ENCODE data around the gene SMAD9.

The SMAD9 gene

GRCh38 chr13:36814465-36814864, 105.6 kb downstream of the SMAD9 start:
- no peak for DNase-seq

DNA sequence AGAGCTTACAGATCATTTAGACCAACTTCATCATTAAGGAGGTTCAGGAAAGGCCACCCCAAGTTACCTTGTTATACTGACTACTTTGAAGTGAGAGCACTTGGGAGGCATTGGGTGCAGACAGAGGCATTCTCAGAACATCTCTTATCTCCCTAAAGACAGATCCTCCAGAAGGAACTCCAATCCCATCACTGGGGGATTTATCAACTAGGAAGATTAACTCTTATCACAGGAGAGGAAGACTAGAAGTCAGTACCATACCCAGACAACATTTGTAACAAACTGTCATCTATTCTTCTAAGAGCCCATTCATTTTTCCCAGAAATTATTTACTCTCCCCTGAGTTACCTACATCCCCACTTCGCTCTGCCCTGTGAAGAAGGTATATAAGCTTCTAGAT, 106.8 kb downstream of the SMAD9 start:
- DNase-seq: no peak

DNA sequence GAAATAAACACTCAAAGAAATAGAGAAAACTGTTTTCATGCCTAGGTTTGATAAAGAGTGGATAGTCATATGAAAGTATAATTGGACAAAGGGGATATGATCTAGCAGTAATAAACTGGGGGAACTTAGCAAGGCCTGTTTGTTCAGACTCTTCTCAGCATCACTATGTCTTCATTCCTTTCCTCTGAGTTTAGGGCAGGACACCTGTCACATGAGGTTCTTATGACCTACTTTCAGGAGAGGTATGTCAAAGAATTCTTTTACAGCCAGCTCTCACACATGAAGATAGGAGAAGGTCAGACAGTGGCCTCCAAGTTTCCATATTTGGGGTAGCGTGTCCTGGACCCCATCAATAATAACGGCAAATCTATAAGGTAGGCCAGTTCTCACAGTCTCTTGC, 112.4 kb downstream of the SMAD9 start:
- DNase-seq: no peak

GRCh38 chr13:36806102-36806501, 113.9 kb downstream of the SMAD9 start:
- DNase-seq: no peak

DNA sequence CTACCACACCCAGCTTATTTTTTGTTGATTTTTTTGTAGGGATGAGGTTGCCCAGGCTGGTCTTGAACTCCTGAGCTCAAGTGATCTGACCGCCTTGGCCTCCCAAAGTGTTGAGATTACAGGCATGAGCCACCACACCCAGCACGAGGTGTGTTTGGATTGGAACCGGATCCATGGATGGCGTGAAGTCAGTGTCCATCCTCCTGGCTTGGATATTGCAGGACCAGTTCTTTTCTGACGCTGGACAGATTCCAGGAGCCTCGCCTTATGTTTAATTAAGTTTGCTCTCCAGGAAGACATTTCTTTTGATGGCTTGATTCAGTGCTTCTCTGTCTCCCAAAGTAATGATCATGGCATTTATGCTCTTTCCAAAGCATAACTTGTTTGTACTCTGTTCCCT, 115.5 kb downstream of the SMAD9 start:
- DNase-seq: no peak

- DNase-seq: no peak
These were observed 119.0 kb downstream of the SMAD9 start for GRCh38 chr13:36801035-36801434.

GRCh38 chr13:36796052-36796451, 124.0 kb downstream of the SMAD9 start:
- DNase-seq: no peak

DNA sequence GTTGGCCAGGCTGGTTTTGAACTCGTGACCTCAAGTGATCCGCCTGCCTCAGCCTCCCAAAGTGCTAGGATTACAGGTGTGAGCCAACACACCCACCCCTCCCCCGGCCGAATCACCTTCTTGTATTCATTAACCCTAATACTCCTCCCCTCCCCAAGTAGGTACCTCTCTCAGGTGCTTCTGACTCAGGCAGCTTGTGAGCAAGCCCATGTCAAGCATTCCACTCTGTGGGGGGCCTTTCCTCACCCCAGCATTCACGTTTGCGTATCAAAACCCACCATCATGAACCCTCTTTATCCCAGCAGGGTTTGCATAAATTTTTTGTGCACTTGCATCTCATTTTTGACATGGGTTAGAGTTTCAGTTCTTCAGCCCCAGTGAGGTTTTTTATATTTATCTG, 124.6 kb downstream of the SMAD9 start:
- DNase-seq: no peak
